Measurements from ENCODE around the gene OR1J2. TPM values are rescaled to one million over a fixed set of nuclear protein-coding genes. Genes with fewer than 3 reads are reported as not detected.
A peak's percentile ranks its signal among the peaks of the same experiment; 100 is the strongest.

The OR1J2 gene
- total and polyA plus RNA-seq, 12 donors, result 0.30 TPM; not detected in 11

- TF ChIP-seq, protein P1, sequence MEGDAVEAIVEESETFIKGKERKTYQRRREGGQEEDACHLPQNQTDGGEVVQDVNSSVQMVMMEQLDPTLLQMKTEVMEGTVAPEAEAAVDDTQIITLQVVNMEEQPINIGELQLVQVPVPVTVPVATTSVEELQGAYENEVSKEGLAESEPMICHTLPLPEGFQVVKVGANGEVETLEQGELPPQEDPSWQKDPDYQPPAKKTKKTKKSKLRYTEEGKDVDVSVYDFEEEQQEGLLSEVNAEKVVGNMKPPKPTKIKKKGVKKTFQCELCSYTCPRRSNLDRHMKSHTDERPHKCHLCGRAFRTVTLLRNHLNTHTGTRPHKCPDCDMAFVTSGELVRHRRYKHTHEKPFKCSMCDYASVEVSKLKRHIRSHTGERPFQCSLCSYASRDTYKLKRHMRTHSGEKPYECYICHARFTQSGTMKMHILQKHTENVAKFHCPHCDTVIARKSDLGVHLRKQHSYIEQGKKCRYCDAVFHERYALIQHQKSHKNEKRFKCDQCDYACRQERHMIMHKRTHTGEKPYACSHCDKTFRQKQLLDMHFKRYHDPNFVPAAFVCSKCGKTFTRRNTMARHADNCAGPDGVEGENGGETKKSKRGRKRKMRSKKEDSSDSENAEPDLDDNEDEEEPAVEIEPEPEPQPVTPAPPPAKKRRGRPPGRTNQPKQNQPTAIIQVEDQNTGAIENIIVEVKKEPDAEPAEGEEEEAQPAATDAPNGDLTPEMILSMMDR (IDR thresholded peaks at IDR 0.05), result no peak
- H3K9me3 ChIP-seq, result no peaks in the 10 kb centered on the region
- WGBS, 2 donors, result 87 to 90% methylated on average over 3 of the region's 3 CpGs
- H3K27me3 ChIP-seq, result peaks cover 0 to 31% (median 13%) of the 10 kb centered on the region in 7 donors
- DNase-seq (no peak), ATAC-seq (no peak)
- intact Hi-C loops (cut with DNase I), result no loop called here
- no peaks in the 10 kb centered on the region for H3K36me3 ChIP-seq
- H3K4me3 ChIP-seq, result no peak overlapping the region
- no peaks in the 10 kb centered on the region for H3K4me1 ChIP-seq
- H3K27ac ChIP-seq, result no peak overlapping the region
These were observed 33.3 kb upstream of the OR1J2 start for GRCh38 chr9:122477346-122477745.

- DNase-seq (no peak), ATAC-seq (no peak)
- no peaks in the 10 kb centered on the region for H3K36me3 ChIP-seq
- no peaks in the 10 kb centered on the region for H3K4me1 ChIP-seq
- TF ChIP-seq, protein P1 (IDR thresholded peaks at IDR 0.05), result no peak
- no peak within 1 kb of the TSS for H3K4me3 ChIP-seq
- intact Hi-C loops (cut with DNase I), result no loop called here
- WGBS, 2 donors, result 86 to 89% methylated on average over 6 of the region's 6 CpGs
- no peaks in the 10 kb centered on the region for H3K9me3 ChIP-seq
- no peak within 1 kb of the TSS for H3K27ac ChIP-seq
- H3K27me3 ChIP-seq, result peaks cover 0 to 34% (median 13%) of the 10 kb centered on the region in 7 donors
These were observed 32.8 kb upstream of the OR1J2 start, which contains the start of gene OR1J1 for GRCh38 chr9:122477826-122478225. Gene OR1J1, minus strand, starts transcription at chr9:122477926. Its CDS starts 0 bp downstream, at chr9:122477926.

- TF ChIP-seq, protein P1 (IDR thresholded peaks at IDR 0.05), result no peak
- Histone ChIP-seq H3K27ac (no peak overlapping the region), H3K27me3 (peaks cover 0 to 34% (median 14%) of the 10 kb centered on the region in 7 donors), H3K4me3 (no peak overlapping the region), H3K4me1 (no peaks in the 10 kb centered on the region), H3K36me3 (no peaks in the 10 kb centered on the region), H3K9me3 (no peaks in the 10 kb centered on the region)
- intact Hi-C loops (cut with DNase I), result no loop called here
- no peak for ATAC-seq
- WGBS, 2 donors, result 79 to 90% methylated on average over 5 of the region's 5 CpGs
- no peak for DNase-seq
These were observed 31.5 kb upstream of the OR1J2 start for GRCh38 chr9:122479062-122479461.

DNA sequence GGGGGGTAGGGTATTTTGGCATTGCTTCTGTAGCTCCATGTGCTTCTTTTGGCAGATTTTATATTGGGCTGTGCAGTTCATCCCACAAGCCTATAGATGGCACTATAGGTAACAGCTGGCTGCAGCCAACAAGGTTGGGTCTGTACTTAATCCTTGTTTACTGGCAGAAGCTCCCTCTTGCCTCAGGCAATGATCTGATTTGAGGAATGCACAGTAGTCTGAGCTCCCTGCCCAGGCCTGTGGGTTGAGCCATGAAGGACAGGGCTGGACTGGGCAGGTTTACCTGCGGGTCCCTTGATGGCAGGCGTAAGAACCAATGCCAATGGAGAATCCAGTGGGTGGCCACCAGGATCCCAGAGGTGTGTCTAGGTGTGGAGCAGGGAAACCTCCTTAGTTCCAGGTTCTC lies 11.7 kb upstream of the OR1J2 start:
- Histone ChIP-seq H3K27me3 (peaks cover 0 to 27% (median 6%) of the 10 kb centered on the region in 7 donors), H3K36me3 (no peaks in the 10 kb centered on the region), H3K4me1 (no peaks in the 10 kb centered on the region), H3K9me3 (peaks cover 0 to 16% (median 6%) of the 10 kb centered on the region in 11 donors), H3K27ac (no peak overlapping the region), H3K4me3 (no peak overlapping the region)
- no peak for DNase-seq
- no peak for ATAC-seq
- intact Hi-C loops (cut with DNase I), result no loop called here
- TF ChIP-seq, protein P1 (IDR thresholded peaks at IDR 0.05), result peak; percentile 15 to 72 (median 56)
- 57 to 58% methylated on average over 2 of the region's 2 CpGs for WGBS, 2 donors
